HCEC 1CT (cell line): ENCODE measurements around the gene TICRR.
A peak's percentile ranks its signal among the peaks of the same experiment; 100 is the strongest.
"Not testable (repeated sequence)": the region's sequence is repeated elsewhere in the genome, so short reads cannot be mapped to it uniquely, and the experiment has no call there.

ENCODE experiments used
- DNase-seq: peaks from one replicate; pipeline ENCODE4 v3.0.0-alpha.2; 2017

TICRR gene, protein sequence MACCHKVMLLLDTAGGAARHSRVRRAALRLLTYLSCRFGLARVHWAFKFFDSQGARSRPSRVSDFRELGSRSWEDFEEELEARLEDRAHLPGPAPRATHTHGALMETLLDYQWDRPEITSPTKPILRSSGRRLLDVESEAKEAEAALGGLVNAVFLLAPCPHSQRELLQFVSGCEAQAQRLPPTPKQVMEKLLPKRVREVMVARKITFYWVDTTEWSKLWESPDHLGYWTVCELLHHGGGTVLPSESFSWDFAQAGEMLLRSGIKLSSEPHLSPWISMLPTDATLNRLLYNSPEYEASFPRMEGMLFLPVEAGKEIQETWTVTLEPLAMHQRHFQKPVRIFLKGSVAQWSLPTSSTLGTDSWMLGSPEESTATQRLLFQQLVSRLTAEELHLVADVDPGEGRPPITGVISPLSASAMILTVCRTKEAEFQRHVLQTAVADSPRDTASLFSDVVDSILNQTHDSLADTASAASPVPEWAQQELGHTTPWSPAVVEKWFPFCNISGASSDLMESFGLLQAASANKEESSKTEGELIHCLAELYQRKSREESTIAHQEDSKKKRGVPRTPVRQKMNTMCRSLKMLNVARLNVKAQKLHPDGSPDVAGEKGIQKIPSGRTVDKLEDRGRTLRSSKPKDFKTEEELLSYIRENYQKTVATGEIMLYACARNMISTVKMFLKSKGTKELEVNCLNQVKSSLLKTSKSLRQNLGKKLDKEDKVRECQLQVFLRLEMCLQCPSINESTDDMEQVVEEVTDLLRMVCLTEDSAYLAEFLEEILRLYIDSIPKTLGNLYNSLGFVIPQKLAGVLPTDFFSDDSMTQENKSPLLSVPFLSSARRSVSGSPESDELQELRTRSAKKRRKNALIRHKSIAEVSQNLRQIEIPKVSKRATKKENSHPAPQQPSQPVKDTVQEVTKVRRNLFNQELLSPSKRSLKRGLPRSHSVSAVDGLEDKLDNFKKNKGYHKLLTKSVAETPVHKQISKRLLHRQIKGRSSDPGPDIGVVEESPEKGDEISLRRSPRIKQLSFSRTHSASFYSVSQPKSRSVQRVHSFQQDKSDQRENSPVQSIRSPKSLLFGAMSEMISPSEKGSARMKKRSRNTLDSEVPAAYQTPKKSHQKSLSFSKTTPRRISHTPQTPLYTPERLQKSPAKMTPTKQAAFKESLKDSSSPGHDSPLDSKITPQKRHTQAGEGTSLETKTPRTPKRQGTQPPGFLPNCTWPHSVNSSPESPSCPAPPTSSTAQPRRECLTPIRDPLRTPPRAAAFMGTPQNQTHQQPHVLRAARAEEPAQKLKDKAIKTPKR (N-terminal part only)

GRCh38 chr15:89575146-89575655 lies at the start of gene TICRR:
Gene TICRR, plus strand, starts transcription at chr15:89575469. Its CDS starts 118 bp downstream, at chr15:89575587.
- peak; percentile 100 for DNase-seq

- no peak for DNase-seq
These were observed 49.1 kb upstream of the TICRR start for GRCh38 chr15:89526181-89526580.

DNA sequence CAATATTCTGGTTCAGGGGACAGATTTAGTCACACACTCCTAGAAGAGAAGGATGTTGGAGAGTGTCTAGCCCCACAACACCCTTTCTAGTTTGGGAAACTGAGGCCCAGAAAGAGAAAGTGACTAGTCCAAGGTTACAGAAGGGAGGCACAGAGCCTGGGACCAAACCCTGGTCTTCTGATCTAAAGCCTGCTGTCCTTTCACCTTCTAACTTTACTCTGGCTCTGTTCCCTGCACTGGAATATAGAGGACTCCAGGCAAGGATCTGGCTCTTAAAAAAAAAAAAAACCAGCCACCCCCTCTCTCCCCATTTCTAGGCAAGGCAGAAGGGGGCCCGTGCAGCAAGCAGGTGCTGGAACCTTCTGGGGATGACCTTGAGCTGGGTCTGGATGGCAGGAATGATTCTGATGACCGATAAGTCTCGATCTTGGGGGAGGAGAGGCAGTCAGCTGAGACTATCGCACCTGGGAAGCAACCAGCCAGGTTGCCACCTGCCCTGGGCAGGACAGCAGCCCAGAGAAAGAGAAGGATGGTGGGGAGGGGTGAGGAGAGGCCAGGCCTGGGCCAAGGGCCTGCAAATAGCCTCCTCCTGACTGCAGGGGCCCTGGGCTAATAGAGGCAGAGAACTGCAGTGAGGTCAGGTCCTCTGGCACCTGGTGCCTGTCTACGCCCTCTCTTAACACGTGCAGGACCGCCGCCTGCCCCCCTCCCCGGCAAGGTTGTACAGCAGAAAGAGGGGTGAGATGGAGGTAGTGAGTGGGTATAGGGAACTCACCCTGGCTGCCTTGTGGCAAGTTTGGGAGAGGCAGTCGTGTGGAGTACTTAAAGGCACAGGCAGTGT lies 48.4 kb upstream of the TICRR start:
- no peak for DNase-seq

DNA sequence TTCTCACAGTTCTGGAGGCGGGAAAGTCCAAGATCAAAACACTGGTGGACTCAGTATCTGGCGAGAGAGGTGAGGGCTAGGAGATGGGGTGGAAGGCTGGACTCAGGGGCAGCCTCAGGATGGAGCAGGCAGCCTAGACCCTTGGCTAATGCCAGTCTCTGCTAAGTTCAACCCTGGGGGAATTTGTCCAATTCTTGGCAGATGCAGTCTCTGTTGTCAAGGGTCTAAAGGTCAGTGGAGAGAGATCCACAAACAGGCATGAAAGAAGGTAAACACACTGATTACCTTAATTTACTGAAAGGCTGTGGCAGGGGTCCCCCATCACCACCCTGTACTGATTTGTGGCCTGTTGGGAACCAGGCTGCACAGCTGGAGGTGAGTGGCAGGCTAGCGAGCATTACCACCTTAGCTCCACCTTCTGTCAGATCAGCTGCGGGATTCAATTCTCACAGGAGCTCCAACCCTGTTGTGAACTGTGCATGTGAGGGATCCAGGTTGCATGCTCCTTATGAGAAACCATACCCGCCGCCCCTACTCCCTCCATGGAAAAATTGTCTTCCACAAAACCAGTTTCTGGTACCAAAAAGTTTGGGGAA lies 46.4 kb upstream of the TICRR start:
- no peak for DNase-seq

- DNase-seq: no peak
These were observed 44.3 kb upstream of the TICRR start for GRCh38 chr15:89530976-89531375.

GRCh38 chr15:89531796-89532537 lies 43.3 kb upstream of the TICRR start:
- DNase-seq: peak; percentile 20

- DNase-seq: no peak
These were observed 41.3 kb upstream of the TICRR start for GRCh38 chr15:89533861-89534544.

DNA sequence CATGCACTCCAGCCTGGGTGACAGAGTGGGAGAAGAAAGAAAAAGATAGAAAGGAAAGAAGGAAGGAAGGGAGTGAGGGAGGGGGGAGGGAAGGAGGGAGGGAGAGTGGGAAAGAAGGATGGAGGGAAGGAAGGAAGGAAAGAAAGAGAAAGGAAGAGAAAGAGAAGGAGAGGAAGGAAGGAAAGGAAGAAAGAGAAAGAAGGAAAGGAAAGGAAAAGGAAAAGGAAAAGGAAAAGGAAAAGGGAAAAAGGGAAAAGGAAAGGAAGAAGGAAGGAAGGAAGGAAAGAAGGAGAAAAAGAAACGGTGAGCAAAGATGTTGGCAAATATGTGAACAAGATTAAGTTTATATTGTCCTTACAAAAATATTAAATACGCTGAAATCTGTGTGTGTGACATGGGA lies 36.2 kb upstream of the TICRR start:
- no peak for DNase-seq

- no peak for DNase-seq
These were observed 32.9 kb upstream of the TICRR start for GRCh38 chr15:89542369-89542768.

- DNase-seq: no peak
These were observed 31.9 kb upstream of the TICRR start for GRCh38 chr15:89543389-89543788.

- DNase-seq: not testable (repeated sequence)
These were observed 26.1 kb upstream of the TICRR start for GRCh38 chr15:89549138-89549537.

DNA sequence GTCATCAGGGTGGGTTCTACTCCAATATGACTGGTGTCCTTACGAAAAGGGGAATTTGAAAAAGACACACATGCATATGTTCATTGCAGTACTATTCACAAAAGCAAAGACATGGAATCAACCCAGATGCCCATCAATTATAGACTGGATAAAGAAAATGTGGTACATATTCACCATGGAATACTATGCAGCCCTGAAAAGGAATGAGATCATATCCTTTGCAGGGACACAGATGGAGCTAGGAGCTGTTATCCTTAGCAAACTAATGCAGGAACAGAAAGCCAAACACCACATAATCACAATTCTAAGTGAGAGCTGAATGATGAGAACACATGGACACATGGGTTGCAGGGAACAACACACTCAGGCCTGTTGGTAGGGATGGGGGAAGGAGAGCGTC lies 24.8 kb upstream of the TICRR start:
- DNase-seq: no peak

DNA sequence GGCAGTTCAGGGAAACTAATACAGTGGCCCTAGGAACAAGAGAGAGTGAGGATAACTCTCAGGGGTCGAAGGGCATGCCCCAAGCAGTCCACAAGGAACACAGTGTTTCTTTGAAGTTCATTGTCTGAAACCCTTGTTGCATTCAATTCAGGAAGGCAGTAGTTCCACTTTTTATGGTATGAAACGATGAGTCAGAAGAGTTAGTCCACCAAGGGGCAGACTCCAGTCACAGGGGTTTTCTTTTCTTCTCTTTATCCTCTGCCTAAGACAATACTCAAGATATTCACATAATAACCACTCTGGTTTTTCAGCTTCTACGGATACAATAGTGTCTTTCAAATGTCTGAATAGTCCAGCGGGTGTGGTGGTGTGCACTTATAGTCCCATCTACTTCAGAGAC lies 23.7 kb upstream of the TICRR start:
- DNase-seq: no peak

GRCh38 chr15:89553632-89554031 lies 21.6 kb upstream of the TICRR start:
- no peak for DNase-seq

GRCh38 chr15:89554247-89554646 lies 21.0 kb upstream of the TICRR start:
- DNase-seq: no peak

GRCh38 chr15:89555768-89556167 lies 19.5 kb upstream of the TICRR start:
- no peak for DNase-seq

DNA sequence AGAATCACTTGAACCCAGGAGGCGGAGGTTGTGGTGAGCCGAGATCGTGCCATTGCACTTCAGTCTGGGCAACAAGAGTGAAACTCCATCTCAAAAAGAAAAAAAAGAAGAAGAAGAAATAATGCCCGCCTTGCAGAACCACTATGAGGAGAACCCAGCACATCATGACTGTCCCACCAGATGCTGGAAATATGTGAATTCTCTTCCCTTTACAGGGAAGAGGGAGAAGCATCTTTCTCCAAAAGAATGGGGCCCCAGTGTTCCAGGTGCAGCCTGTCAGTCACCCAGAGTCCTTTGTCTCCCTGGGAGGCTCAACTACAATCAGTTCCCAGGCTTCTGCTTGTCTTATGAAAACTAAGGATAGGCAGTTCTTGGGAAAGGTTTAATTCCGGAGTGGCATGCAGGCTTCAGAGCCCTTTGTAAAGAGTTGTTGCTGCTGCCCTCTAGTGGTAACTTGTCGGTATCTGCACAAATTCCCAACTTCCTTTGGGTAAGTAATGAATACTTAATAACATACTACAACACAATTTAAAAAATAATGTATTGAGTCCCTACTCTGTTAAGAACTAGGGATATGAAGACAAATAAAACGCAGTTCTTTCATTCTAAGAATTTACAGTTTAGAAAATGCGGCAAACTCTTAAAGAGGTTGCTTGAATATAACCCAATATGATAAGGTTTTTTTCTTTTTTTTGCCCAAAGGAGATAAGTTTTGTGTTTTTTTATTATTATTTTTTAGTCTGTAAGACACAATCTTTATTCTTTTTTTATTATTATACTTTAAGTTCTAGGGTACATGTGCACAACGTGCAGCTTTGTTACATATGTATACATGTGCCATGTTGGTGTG lies 18.6 kb upstream of the TICRR start:
- peak; percentile 59 for DNase-seq

DNA sequence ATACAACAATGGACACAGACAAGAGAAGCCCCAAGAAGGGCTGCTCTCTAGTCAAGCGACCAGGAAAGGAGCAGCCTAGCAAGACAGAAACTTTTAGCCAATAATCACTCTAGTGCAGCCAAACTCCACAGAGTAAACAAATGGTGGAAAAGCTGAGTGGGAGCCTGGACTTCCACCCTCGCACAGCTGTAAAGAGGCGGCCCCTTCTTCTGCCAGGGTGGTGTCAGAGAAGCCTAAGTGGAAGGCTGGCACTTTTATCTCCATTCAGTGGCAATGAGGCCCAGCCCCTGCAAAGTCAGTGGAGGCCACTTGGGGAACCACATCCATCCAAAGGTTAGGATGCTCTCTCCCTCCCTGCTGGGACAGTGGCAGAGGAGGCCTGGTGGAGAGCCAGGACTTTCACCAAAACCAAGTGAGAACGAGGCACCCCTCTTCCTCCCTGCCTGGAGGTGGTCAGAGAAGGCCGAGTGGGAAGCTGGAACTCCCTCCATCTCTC lies 15.5 kb upstream of the TICRR start:
- no peak for DNase-seq

DNA sequence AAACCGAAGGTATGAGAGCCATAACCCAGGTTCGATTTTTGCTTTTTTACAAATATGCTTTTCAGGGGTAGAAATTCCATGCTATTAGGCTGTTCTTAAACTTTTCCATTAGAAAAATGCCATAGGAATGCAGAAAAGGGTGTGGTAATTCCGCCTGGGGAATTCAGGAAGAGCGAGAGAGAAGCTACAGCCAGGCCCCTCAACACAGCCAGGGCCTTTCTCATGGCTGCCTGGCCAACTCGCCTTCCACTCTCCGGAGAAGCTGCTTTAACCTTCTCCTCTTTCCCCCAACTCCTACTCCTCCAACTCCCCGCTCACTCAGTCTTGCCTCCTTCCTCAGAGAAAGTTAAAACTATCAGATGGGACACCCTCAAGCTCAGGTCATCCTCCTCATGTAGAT lies 9.1 kb upstream of the TICRR start:
- no peak for DNase-seq
